KBM-7 (cell line): ENCODE data around the gene KSR1.

ENCODE experiments used
- DNase-seq: peaks from one replicate; pipeline ENCODE4 v3.0.0-alpha.2; 2015
- in situ Hi-C: fragments of 300-500 bp; cut with MboI; formaldehyde crosslinking; loops from 2 replicates; pipeline ENCODE4 v1.14.3; 2020; ENCODE audit warnings: low sequenced_read_pairs, low pct_unique_long_range_greater_than_20kb, mixed read lengths

The KSR1 gene

GRCh38 chr17:27554911-27555310, 98.7 kb downstream of the KSR1 start:
- in situ Hi-C loops, result no loop called here
- no peak for DNase-seq

DNA sequence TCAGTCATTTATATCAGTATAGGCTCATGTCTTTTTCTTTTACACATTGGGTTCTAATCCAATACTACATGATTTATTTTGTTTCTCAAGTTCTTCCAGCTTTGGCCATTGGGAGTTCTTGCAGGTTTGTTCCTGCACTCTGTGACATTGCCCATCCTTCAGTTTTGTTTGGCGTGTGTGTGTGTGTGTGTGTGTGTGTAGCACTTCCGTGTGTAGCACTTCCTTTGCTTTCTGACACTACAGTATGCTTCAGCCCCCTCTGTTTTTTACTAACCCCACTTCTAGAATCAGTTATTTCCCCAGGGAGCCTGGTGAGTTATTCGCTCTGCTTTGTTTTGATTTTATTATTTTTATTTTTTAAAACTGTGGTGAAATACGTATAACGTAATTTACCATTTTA, 99.1 kb downstream of the KSR1 start:
- no peak for DNase-seq
- in situ Hi-C loops, result no loop called here

GRCh38 chr17:27558341-27558740, 102.1 kb downstream of the KSR1 start:
- in situ Hi-C loops, result no loop called here
- DNase-seq, result no peak

DNA sequence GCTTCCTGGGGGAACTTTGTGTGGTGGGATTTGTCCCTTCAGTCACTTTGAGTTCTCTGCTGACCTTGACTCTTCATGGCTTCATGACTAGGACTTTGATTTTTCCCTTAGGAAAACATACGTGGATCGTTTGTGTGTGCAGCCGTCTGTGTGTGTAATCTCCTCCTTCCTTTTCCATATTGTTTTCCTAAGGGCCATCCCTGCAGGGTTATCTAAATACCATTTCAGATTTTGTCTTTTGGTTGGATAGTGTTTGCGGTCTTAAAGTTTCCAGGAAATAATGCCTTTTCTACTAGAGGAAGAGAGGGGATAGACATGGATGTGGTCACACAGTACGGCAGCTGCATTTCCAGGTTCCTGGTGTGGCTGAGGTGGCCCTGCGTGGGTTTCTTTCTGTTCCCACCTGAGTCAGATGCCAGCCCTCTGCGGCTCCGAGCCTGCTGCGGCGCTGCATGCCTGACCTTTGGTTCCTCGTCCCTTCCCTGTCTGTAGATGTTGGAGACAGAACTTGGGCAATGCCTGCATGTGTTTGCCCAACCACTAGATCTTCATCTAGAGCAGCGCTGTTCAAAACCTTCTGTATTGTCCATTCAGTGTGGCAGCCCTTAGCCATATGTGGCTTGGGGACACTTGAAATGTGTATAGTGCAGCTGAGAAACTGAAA, 102.7 kb downstream of the KSR1 start:
- DNase-seq, result no peak
- in situ Hi-C loops, result no loop called here

GRCh38 chr17:27559506-27560481, 103.5 kb downstream of the KSR1 start:
- in situ Hi-C loops, result no loop called here
- peak; percentile 36 for DNase-seq

- in situ Hi-C loops, result no loop called here
- no peak for DNase-seq
Measured at GRCh38 chr17:27560668-27561067, 104.4 kb downstream of the KSR1 start.

DNA sequence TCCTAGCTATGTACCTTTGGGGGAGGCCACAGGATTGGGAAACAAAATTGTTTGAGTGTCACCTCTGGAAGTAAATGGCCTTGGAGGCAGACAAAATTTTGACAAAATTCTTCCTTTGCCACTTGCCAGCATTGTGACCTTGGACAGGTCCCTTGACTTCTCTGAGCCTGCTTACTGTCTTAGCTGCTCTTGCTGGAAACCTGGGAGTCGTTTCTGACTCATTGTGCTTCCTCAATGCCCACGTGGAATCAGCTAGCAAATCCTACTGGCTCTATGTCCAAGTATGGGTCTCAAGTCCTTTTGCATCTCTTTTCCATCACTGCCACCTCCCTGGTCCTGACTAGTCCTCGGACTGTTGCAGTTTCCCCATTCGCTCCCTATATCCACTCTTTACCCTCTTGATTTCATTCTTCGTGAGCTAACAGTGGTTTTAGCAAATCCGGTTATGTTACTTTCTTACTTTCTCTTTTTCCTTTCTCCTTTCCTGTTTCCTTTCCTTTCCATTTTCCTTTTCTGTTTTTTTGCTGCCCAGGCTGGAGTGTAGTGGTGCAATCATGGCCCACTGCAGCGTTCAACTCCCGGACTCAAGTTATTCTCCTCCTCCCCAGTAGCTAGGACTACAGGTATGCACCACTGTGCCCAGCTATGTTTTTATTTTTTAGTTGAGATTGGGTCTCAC, 106.7 kb downstream of the KSR1 start:
- no peak for DNase-seq
- in situ Hi-C loops, result no loop called here

DNA sequence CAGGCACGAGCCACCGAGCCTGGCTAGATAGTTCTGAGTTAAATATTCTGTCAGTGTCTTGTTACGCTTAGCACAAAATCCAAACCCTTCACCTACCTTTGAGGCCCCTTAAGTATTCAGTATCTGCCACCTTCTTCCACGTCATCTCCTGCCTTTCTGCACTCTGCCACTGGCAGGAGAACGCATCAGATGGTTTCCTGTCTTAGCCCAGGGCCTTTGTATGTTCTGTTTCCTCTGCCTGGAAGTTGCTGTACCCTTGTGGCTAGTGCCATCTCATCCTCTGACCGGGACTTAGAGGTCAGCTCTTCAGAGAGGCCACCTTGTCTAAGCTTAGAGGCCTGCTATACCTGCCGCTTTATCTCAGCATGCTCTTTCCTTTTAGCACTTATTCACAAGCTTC, 107.3 kb downstream of the KSR1 start:
- in situ Hi-C loops, result no loop called here
- no peak for DNase-seq

- peak; percentile 33 for DNase-seq
- in situ Hi-C loops, result no loop called here
Measured at GRCh38 chr17:27564463-27564862, 108.2 kb downstream of the KSR1 start.

- in situ Hi-C loops, result no loop called here
- DNase-seq, result no peak
Measured at GRCh38 chr17:27565874-27566670, 109.8 kb downstream of the KSR1 start.

GRCh38 chr17:27566671-27567562, 110.7 kb downstream of the KSR1 start:
- DNase-seq, result peak; percentile 38

DNA sequence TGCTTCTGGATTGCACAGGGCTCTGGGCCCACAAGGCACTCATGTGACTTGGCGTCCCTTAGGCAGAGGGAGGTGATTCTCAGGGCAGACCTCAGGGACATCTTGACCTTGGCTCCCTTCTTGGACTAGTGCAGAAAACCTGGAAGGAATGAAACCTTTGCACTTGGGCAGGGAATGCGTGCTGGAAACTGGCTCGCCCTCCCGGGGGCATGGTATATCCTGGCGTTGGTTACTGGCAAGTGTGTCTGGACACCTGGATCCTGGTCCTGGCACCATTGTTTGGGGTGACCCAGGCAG, 111.3 kb downstream of the KSR1 start:
- DNase-seq, result no peak
- in situ Hi-C loops, result no loop called here

More at GRCh38 chr17:27566671-27567562, 110.7 kb downstream of the KSR1 start:
- in situ Hi-C loops, result no loop called here

- in situ Hi-C loops, result no loop called here
- no peak for DNase-seq
Measured at GRCh38 chr17:27568216-27568615, 112.0 kb downstream of the KSR1 start.

DNA sequence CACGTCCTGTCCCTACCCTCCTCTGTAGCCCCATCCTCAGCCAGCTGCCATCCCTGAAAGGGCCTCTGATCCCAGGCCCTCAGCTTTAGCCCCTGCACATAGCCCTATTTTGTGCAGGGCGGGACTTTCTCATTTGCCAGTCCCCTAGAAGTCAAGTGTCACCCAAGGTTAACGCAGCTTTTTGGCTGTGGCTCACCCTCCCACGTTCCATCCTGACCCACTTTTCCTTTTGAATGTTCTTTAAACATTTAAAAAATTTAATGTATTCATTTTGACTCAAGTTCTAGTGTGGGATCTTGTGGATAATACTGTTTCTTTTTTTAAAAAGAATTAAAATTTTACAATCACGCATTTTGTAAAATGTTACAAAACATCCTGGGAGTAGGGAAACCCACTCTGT, 112.6 kb downstream of the KSR1 start:
- no peak for DNase-seq
- in situ Hi-C loops, result no loop called here

- in situ Hi-C loops, result no loop called here
- DNase-seq, result peak; percentile 59
Measured at GRCh38 chr17:27569257-27569722, 113.0 kb downstream of the KSR1 start.

- in situ Hi-C loops, result no loop called here
- DNase-seq, result no peak
Measured at GRCh38 chr17:27569884-27570577, 113.8 kb downstream of the KSR1 start.

DNA sequence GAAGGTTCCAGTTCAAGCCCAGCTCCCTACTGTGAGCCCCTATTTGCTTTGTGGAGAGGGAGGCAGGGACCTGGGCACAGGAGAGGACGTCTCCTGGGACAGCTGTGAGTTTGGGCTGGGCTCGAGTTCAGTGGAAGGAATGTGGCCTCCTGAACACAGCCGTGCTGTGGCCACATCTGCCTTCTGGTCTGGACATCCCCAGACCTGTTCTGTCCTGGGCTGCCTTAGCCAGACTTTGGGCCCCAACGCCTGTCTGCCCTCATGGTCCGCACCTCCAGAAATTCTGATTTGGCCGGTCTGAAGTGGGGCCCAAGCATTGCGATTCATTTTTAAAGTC, 114.3 kb downstream of the KSR1 start:
- in situ Hi-C loops, result no loop called here
- DNase-seq, result no peak
